Parathyroid adenoma (tissue), 2 donors: ENCODE data around the gene VDAC1.
"Not testable (repeated sequence)": the region's sequence is repeated elsewhere in the genome, so short reads cannot be mapped to it uniquely, and the experiment has no call there.

Experiments
- H2AFZ ChIP-seq: fragments of 300-600 bp; sonication (generic); one replicate; pipeline ENCODE4 v1.7.0; 2017; ENCODE audit warnings: antibody characterized with exemption, mild to moderate bottlenecking
- H3K27ac ChIP-seq: fragments of 300-600 bp; sonication (generic); one replicate; pipeline ENCODE4 v1.7.0; 2017
- H3K27me3 ChIP-seq: fragments of 300-600 bp; sonication (generic); one replicate; pipeline ENCODE4 v1.7.0; 2017; ENCODE audit warnings: low read length; ENCODE audit not compliant: control insufficient read depth, insufficient read depth
- H3K36me3 ChIP-seq: fragments of 300-600 bp; sonication (generic); one replicate; pipeline ENCODE4 v1.7.0; 2017; ENCODE audit warnings: low read length; ENCODE audit not compliant: control insufficient read depth, insufficient read depth
- H3K4me1 ChIP-seq: fragments of 300-600 bp; sonication (generic); one replicate; pipeline ENCODE4 v1.7.0; 2017; ENCODE audit warnings: control low read depth
- H3K4me2 ChIP-seq: fragments of 300-600 bp; sonication (generic); one replicate; pipeline ENCODE4 v1.7.0; 2017; ENCODE audit warnings: low read length
- H3K4me3 ChIP-seq: fragments of 300-600 bp; sonication (generic); one replicate; pipeline ENCODE4 v1.7.0; 2017; ENCODE audit warnings: low read depth, low read length
- H3K79me2 ChIP-seq: fragments of 300-600 bp; sonication (generic); one replicate; pipeline ENCODE4 v1.7.0; 2017; ENCODE audit warnings: control low read depth
- H3K9ac ChIP-seq: fragments of 300-600 bp; sonication (generic); one replicate; pipeline ENCODE4 v1.7.0; 2017; ENCODE audit warnings: mild to moderate bottlenecking
- H3K9me3 ChIP-seq: fragments of 300-600 bp; sonication (generic); one replicate; pipeline ENCODE4 v1.7.0; 2017; ENCODE audit warnings: low read length; ENCODE audit not compliant: control insufficient read depth
- CTCF ChIP-seq: fragments of 300-600 bp; sonication (generic); IDR thresholded peaks from one replicate; pipeline ENCODE4 v1.7.0; 2017; ENCODE audit warnings: antibody characterized with exemption, mild to moderate bottlenecking
- donor health status: primary hyperparathyroidism.

The VDAC1 gene

DNA sequence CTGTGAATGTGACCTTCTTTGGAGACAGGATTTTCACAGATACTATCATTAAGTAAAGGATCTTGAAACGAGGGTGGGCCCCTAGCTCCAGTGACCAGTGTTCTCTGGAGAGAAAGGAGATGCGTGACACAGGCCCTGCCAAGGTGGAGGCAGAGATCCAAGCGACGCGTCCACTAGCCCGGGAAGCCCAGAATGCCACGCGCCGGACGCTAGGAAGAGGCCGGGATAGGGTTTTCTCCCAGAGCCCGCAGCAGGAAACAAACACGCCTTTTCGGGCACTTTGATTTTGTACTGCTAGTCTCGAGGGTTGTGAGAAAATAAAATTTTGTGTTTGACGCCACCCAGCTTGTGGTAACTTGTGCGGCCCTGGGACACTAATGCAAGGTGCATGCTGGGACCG is 29.6 kb upstream of the VDAC1 start:
- Histone ChIP-seq H3K27me3 (no peaks in the 10 kb centered on the region), H3K4me2 (no peak overlapping the region), H3K9ac (no peak overlapping the region), H2AFZ (no peak overlapping the region), H3K4me3 (no peak overlapping the region), H3K27ac (no peak overlapping the region), H3K9me3 (no peaks in the 10 kb centered on the region), H3K79me2 (no peaks in the 10 kb centered on the region), H3K4me1 (no peaks in the 10 kb centered on the region), H3K36me3 (no peaks in the 10 kb centered on the region)
- TF ChIP-seq CTCF = no peak

- H3K36me3 ChIP-seq, H3K27me3 ChIP-seq, H3K79me2 ChIP-seq, H3K4me2 ChIP-seq, H3K9ac ChIP-seq, H3K9me3 ChIP-seq, H3K27ac ChIP-seq, H3K4me3 ChIP-seq, H2AFZ ChIP-seq, H3K4me1 ChIP-seq: not testable (repeated sequence)
These were observed 25.7 kb upstream of the VDAC1 start for GRCh38 chr5:134030303-134030964.

GRCh38 chr5:134029156-134029555 is 24.4 kb upstream of the VDAC1 start:
- no peak overlapping the region for H3K27ac ChIP-seq
- H2AFZ ChIP-seq = no peak overlapping the region
- H3K36me3 ChIP-seq = no peaks in the 10 kb centered on the region

GRCh38 chr5:134028496-134028895 is 23.7 kb upstream of the VDAC1 start:
- TF ChIP-seq CTCF = no peak
- Histone ChIP-seq H2AFZ (no peak overlapping the region), H3K27me3 (no peaks in the 10 kb centered on the region), H3K4me3 (no peak overlapping the region), H3K79me2 (no peaks in the 10 kb centered on the region), H3K9me3 (no peaks in the 10 kb centered on the region), H3K36me3 (no peaks in the 10 kb centered on the region), H3K9ac (no peak overlapping the region), H3K27ac (no peak overlapping the region), H3K4me2 (no peak overlapping the region), H3K4me1 (no peaks in the 10 kb centered on the region)

More at GRCh38 chr5:134029156-134029555, 24.4 kb upstream of the VDAC1 start:
- no peak overlapping the region for H3K9ac ChIP-seq
- no peaks in the 10 kb centered on the region for H3K27me3 ChIP-seq
- H3K79me2 ChIP-seq = no peaks in the 10 kb centered on the region
- H3K4me2 ChIP-seq = no peak overlapping the region
- H3K4me3 ChIP-seq = no peak overlapping the region
- H3K4me1 ChIP-seq = no peaks in the 10 kb centered on the region
- TF ChIP-seq CTCF = no peak
- H3K9me3 ChIP-seq = no peaks in the 10 kb centered on the region

- Histone ChIP-seq H2AFZ (no peak overlapping the region), H3K9ac (no peak overlapping the region), H3K4me2 (no peak overlapping the region), H3K27ac (no peak overlapping the region), H3K36me3 (no peaks in the 10 kb centered on the region), H3K27me3 (no peaks in the 10 kb centered on the region), H3K4me1 (no peaks in the 10 kb centered on the region), H3K4me3 (no peak overlapping the region), H3K9me3 (no peaks in the 10 kb centered on the region), H3K79me2 (no peaks in the 10 kb centered on the region)
- no peak for TF ChIP-seq CTCF
These were observed 22.5 kb upstream of the VDAC1 start for GRCh38 chr5:134027288-134027615.
